ENCODE data around the gene DPP6.

DNA sequence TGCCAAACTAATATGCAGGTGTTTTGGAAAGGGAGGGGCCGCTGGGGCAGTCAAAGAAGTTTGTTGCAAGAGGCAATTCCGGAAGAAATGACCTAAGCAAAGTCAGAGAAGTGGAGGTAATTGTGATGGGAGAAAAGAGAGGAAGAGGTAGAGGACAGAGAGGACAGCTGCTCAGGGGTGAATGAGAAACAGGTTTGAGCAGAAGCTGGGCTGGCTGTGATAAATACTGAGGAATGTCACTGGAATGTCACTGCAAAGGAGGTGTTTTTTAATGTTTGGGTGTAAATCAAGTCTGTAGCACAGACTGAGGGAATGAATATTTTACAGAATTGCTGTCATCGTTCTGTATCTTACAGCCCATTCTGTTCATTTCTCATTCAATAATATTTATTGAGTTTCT is 207.2 kb downstream of the DPP6 start:
- no peak for TF ChIP-seq EZH2 (IDR thresholded peaks at IDR 0.05; ENCODE audit: low read length)
- TF ChIP-seq, protein P1, sequence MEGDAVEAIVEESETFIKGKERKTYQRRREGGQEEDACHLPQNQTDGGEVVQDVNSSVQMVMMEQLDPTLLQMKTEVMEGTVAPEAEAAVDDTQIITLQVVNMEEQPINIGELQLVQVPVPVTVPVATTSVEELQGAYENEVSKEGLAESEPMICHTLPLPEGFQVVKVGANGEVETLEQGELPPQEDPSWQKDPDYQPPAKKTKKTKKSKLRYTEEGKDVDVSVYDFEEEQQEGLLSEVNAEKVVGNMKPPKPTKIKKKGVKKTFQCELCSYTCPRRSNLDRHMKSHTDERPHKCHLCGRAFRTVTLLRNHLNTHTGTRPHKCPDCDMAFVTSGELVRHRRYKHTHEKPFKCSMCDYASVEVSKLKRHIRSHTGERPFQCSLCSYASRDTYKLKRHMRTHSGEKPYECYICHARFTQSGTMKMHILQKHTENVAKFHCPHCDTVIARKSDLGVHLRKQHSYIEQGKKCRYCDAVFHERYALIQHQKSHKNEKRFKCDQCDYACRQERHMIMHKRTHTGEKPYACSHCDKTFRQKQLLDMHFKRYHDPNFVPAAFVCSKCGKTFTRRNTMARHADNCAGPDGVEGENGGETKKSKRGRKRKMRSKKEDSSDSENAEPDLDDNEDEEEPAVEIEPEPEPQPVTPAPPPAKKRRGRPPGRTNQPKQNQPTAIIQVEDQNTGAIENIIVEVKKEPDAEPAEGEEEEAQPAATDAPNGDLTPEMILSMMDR (optimal IDR thresholded peaks at IDR 0.05 in 1 of 3, IDR thresholded peaks at IDR 0.05 in 1 of 3, conservative IDR thresholded peaks at IDR 0.05 in 1 of 3; ENCODE audit: extremely low read depth in 1 of 3, insufficient read depth in 2 of 3, low read length in 3 of 3) = no peak

Data from keratinocyte (primary cell).